ENCODE measurements around the gene RSAD1.

RSAD1 gene

GRCh38 chr17:50517011-50517410 lies 38.4 kb downstream of the RSAD1 start:
- TF ChIP-seq CTCF (IDR thresholded peaks at IDR 0.05; ENCODE audit: extremely low read depth, missing control alignments) = no peak
- no peak for DNase-seq (ENCODE audit: low spot score)

GRCh38 chr17:50517504-50518383 lies 39.1 kb downstream of the RSAD1 start:
- no peak for DNase-seq (ENCODE audit: low spot score)
- TF ChIP-seq CTCF (IDR thresholded peaks at IDR 0.05; ENCODE audit: extremely low read depth, missing control alignments) = no peak

GRCh38 chr17:50518384-50519023 lies 39.8 kb downstream of the RSAD1 start:
- no peak for TF ChIP-seq CTCF (IDR thresholded peaks at IDR 0.05; ENCODE audit: extremely low read depth, missing control alignments)

GRCh38 chr17:50519141-50519834 lies 40.6 kb downstream of the RSAD1 start:
- TF ChIP-seq CTCF (IDR thresholded peaks at IDR 0.05; ENCODE audit: extremely low read depth, missing control alignments) = no peak
- DNase-seq (ENCODE audit: low spot score) = no peak

More at GRCh38 chr17:50518384-50519023, 39.8 kb downstream of the RSAD1 start:
- no peak for DNase-seq (ENCODE audit: low spot score)

GRCh38 chr17:50520483-50520882 lies 41.8 kb downstream of the RSAD1 start:
- no peak for DNase-seq (ENCODE audit: low spot score)
- no peak for TF ChIP-seq CTCF (IDR thresholded peaks at IDR 0.05; ENCODE audit: extremely low read depth, missing control alignments)

- DNase-seq (ENCODE audit: low spot score) = no peak
- no peak for TF ChIP-seq CTCF (IDR thresholded peaks at IDR 0.05; ENCODE audit: extremely low read depth, missing control alignments)
Observed at GRCh38 chr17:50521514-50521913, 42.9 kb downstream of the RSAD1 start.

- no peak for TF ChIP-seq CTCF (IDR thresholded peaks at IDR 0.05; ENCODE audit: extremely low read depth, missing control alignments)
- DNase-seq (ENCODE audit: low spot score) = no peak
Observed at GRCh38 chr17:50522766-50523165, 44.1 kb downstream of the RSAD1 start.

Data from GM20000 (cell line).